Measurements from ENCODE around the gene EFCAB11.

GRCh38 chr14:89765346-89765745 lies 189.2 kb downstream of the EFCAB11 start:
- TF ChIP-seq, protein P1, sequence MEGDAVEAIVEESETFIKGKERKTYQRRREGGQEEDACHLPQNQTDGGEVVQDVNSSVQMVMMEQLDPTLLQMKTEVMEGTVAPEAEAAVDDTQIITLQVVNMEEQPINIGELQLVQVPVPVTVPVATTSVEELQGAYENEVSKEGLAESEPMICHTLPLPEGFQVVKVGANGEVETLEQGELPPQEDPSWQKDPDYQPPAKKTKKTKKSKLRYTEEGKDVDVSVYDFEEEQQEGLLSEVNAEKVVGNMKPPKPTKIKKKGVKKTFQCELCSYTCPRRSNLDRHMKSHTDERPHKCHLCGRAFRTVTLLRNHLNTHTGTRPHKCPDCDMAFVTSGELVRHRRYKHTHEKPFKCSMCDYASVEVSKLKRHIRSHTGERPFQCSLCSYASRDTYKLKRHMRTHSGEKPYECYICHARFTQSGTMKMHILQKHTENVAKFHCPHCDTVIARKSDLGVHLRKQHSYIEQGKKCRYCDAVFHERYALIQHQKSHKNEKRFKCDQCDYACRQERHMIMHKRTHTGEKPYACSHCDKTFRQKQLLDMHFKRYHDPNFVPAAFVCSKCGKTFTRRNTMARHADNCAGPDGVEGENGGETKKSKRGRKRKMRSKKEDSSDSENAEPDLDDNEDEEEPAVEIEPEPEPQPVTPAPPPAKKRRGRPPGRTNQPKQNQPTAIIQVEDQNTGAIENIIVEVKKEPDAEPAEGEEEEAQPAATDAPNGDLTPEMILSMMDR (IDR thresholded peaks at IDR 0.05) = no peak
- no peak for TF ChIP-seq POLR2A (IDR thresholded peaks at IDR 0.05)
